COLO668 (cell line): Measurements from ENCODE around the gene SHROOM1.
"Not testable (repeated sequence)": the region's sequence is repeated elsewhere in the genome, so short reads cannot be mapped to it uniquely, and the experiment has no call there.

Experiments
- DNase-seq: peaks from one replicate; lab custom pipeline; 2025; ENCODE audit not compliant: unreplicated experiment; lab: John Stamatoyannopoulos, UW

The SHROOM1 gene

GRCh38 chr5:132808448-132808847 lies 22.0 kb downstream of the SHROOM1 start:
- no peak for DNase-seq

- peak; percentile 14 for DNase-seq
These were observed 23.1 kb downstream of the SHROOM1 start for GRCh38 chr5:132807163-132807838.

GRCh38 chr5:132806804-132807162 lies 23.7 kb downstream of the SHROOM1 start:
- DNase-seq = not testable (repeated sequence)

- DNase-seq = not testable (repeated sequence)
These were observed 24.6 kb downstream of the SHROOM1 start for GRCh38 chr5:132805872-132806271.

GRCh38 chr5:132804219-132804618 lies 26.2 kb downstream of the SHROOM1 start:
- not testable (repeated sequence) for DNase-seq

- not testable (repeated sequence) for DNase-seq
These were observed 27.8 kb downstream of the SHROOM1 start for GRCh38 chr5:132802685-132803066.

- DNase-seq = no peak
These were observed 28.3 kb downstream of the SHROOM1 start for GRCh38 chr5:132802044-132802684.

- no peak for DNase-seq
These were observed 29.9 kb downstream of the SHROOM1 start for GRCh38 chr5:132800545-132800944.

- no peak for DNase-seq
These were observed 31.1 kb downstream of the SHROOM1 start for GRCh38 chr5:132799392-132799791.

- no peak for DNase-seq
These were observed 32.8 kb downstream of the SHROOM1 start for GRCh38 chr5:132797651-132798050.

GRCh38 chr5:132791026-132791425 lies 39.4 kb downstream of the SHROOM1 start:
- no peak for DNase-seq

- DNase-seq = no peak
These were observed 40.1 kb downstream of the SHROOM1 start for GRCh38 chr5:132790201-132790865.

GRCh38 chr5:132788990-132789886 lies 41.2 kb downstream of the SHROOM1 start:
- DNase-seq = no peak

- no peak for DNase-seq
These were observed 41.9 kb downstream of the SHROOM1 start for GRCh38 chr5:132788508-132788907.

GRCh38 chr5:132787076-132787475 lies 43.4 kb downstream of the SHROOM1 start:
- DNase-seq = no peak

- DNase-seq = no peak
These were observed 44.6 kb downstream of the SHROOM1 start for GRCh38 chr5:132785864-132786263.

- DNase-seq = no peak
These were observed 45.1 kb downstream of the SHROOM1 start for GRCh38 chr5:132785365-132785764.

GRCh38 chr5:132782101-132782500 lies 48.3 kb downstream of the SHROOM1 start:
- DNase-seq = no peak

GRCh38 chr5:132781029-132781428 lies 49.4 kb downstream of the SHROOM1 start:
- DNase-seq = no peak

- no peak for DNase-seq
These were observed 49.9 kb downstream of the SHROOM1 start for GRCh38 chr5:132780577-132780976.

GRCh38 chr5:132779961-132780360 lies 50.5 kb downstream of the SHROOM1 start:
- no peak for DNase-seq
